SK-N-SH (cell line): Measurements from ENCODE around the gene IRX2. TPM values are rescaled to one million over a fixed set of nuclear protein-coding genes. Genes with fewer than 3 reads are reported as not detected.
A peak's percentile ranks its signal among the peaks of the same experiment; 100 is the strongest.

Source experiments
- CTCF ChIA-PET: fragments of 300-600, 350-600 bp; formaldehyde crosslinking; extraction: SDS; loops from one replicate; lab custom pipeline; 2021; lab: Yijun Ruan, JAX
- POLR2A ChIA-PET: fragments of 350-600 bp; sonication (Branson Sonifier 250); formaldehyde crosslinking; extraction: SDS; loops from one replicate; lab custom pipeline; 2020; ENCODE audit warnings: antibody characterized with exemption, inconsistent platforms; lab: Yijun Ruan, JAX
- DNase-seq: peaks from one replicate; pipeline ENCODE4 v3.0.0; 2012
- H2AFZ ChIP-seq: fragments of 200-600 bp; sonication (generic); 2 replicates; pipeline ENCODE4 v1.8.1; 2016; ENCODE audit warnings: antibody characterized with exemption, mild to moderate bottlenecking, low read depth
- H3F3A ChIP-seq: fragments of 200-600 bp; sonication (generic); replicated peaks from 2 replicates; pipeline ENCODE3; 2016; ENCODE audit warnings: antibody characterized with exemption, mild to moderate bottlenecking; ENCODE audit not compliant: insufficient read depth
- H3K27ac ChIP-seq, 2 experiments: fragments of 200-500 bp in 1 of 2; fragments of 200-600 bp in 1 of 2; sonication (Bioruptor generic) in 1 of 2; sonication (generic), shearing (Covaris generic) in 1 of 2; 2 replicates each; pipeline versions ENCODE4 v1.5.1 to v1.6.1; 2014 to 2016; ENCODE audit warnings: low read depth in 2 of 2, inconsistent platforms in 1 of 2, low read length in 1 of 2, mild to moderate bottlenecking in 1 of 2, mixed read lengths in 1 of 2
- H3K27me3 ChIP-seq: fragments of 200-600 bp; sonication (generic), shearing (Covaris generic); 2 replicates; pipeline ENCODE4 v1.6.1; 2016; ENCODE audit warnings: mixed run types; ENCODE audit not compliant: insufficient read depth
- H3K36me3 ChIP-seq, 2 experiments: fragments of 200-500 bp in 1 of 2; fragments of 200-600 bp in 1 of 2; sonication (Bioruptor generic) in 1 of 2; sonication (generic) in 1 of 2; replicated peaks in 1 of 2; 2 replicates each; pipeline versions ENCODE3 to v1.5.1; 2014 to 2016; ENCODE audit warnings: low read length in 1 of 2, mild to moderate bottlenecking in 1 of 2; ENCODE audit not compliant: insufficient read depth in 2 of 2, control insufficient read depth in 1 of 2
- H3K4me1 ChIP-seq, 2 experiments: fragments of 200-500 bp in 1 of 2; fragments of 200-600 bp in 1 of 2; sonication (Bioruptor generic) in 1 of 2; sonication (generic), shearing (Covaris generic) in 1 of 2; 2 replicates each; pipeline versions ENCODE4 v1.5.1 to v1.6.1; 2014 to 2016; ENCODE audit warnings: low read depth in 1 of 2, low read length in 1 of 2, mixed run types in 1 of 2; ENCODE audit not compliant: insufficient read depth in 2 of 2, control insufficient read depth in 1 of 2
- H3K4me2 ChIP-seq: fragments of 200-600 bp; sonication (generic), shearing (Covaris generic); 2 replicates; pipeline ENCODE4 v1.6.1; 2017; ENCODE audit warnings: mixed run types
- H3K4me3 ChIP-seq, 2 experiments: fragments of 200-500 bp in 1 of 2; fragments of 200-600 bp in 1 of 2; sonication (Bioruptor generic) in 1 of 2; sonication (generic), shearing (Covaris generic) in 1 of 2; 2 replicates each; pipeline versions ENCODE4 v1.5.1 to v1.8.1; 2014 to 2016; ENCODE audit warnings: low read depth in 2 of 2, inconsistent platforms in 1 of 2, low read length in 1 of 2, mild to moderate bottlenecking in 1 of 2, mixed read lengths in 1 of 2, moderate library complexity in 1 of 2
- H3K79me2 ChIP-seq: fragments of 200-600 bp; sonication (generic); 2 replicates; pipeline ENCODE4 v1.8.1; 2017; ENCODE audit warnings: mild to moderate bottlenecking; ENCODE audit not compliant: insufficient read depth
- H3K9ac ChIP-seq: fragments of 200-600 bp; sonication (generic); 2 replicates; pipeline ENCODE4 v1.6.1; 2017; ENCODE audit warnings: mixed run types
- H3K9me2 ChIP-seq: fragments of 200-600 bp; sonication (generic); 2 replicates; pipeline ENCODE4 v1.6.1; 2017; ENCODE audit warnings: mixed run types
- H3K9me3 ChIP-seq: fragments of 200-600 bp; sonication (generic); 2 replicates; pipeline ENCODE4 v1.6.1; 2017; ENCODE audit warnings: mixed run types, mild to moderate bottlenecking, moderate library complexity
- H4K20me1 ChIP-seq: fragments of 200-600 bp; sonication (generic); 2 replicates; pipeline ENCODE4 v1.6.1; 2017; ENCODE audit warnings: mild to moderate bottlenecking, mixed run types; ENCODE audit not compliant: insufficient read depth
- CHD2 ChIP-seq: fragments of 150-350 bp; IDR thresholded peaks from 2 replicates; pipeline ENCODE4 v1.6.1; 2018; ENCODE audit warnings: low read length; ENCODE audit not compliant: partially characterized antibody
- EP300 ChIP-seq, 2 experiments: IDR thresholded peaks; 2 replicates each; pipeline versions ENCODE4 v1.4.0 to v1.6.1; 2012; ENCODE audit warnings: borderline replicate concordance in 1 of 2, low read depth in 1 of 2, low read length in 1 of 2
- EZH2phosphoT487 ChIP-seq: fragments of 200-600 bp; sonication (generic); IDR thresholded peaks from 2 replicates; pipeline ENCODE4 v1.6.1; 2017; ENCODE audit warnings: low read depth, mixed run types, mild to moderate bottlenecking, antibody characterized with exemption, moderate library complexity, borderline replicate concordance
- FOSL2 ChIP-seq: IDR thresholded peaks from 2 replicates; pipeline ENCODE4 v1.4.0; 2012; ENCODE audit warnings: low read depth, mild to moderate bottlenecking, moderate library complexity, borderline replicate concordance
- FOXJ3 ChIP-seq: sonication (generic); formaldehyde crosslinking; IDR thresholded peaks from 2 replicates; pipeline ENCODE4 v1.5.1; 2020; ENCODE audit warnings: mild to moderate bottlenecking, missing genetic modification reagents
- FOXM1 ChIP-seq: IDR thresholded peaks from 2 replicates; pipeline ENCODE4 v1.4.0; 2012; ENCODE audit warnings: low read depth, mild to moderate bottlenecking
- GABPA ChIP-seq: IDR thresholded peaks from 2 replicates; pipeline ENCODE4 v1.4.0; 2012; ENCODE audit warnings: low read depth, mild to moderate bottlenecking
- GATA2 ChIP-seq: sonication (generic); formaldehyde crosslinking; IDR thresholded peaks from 2 replicates; pipeline ENCODE4 v1.5.0; 2020; ENCODE audit warnings: mild to moderate bottlenecking, missing genetic modification reagents
- MEF2A ChIP-seq: IDR thresholded peaks from 2 replicates; pipeline ENCODE4 v1.4.0; 2012; ENCODE audit warnings: low read depth, borderline replicate concordance
- MXI1 ChIP-seq: IDR thresholded peaks from 2 replicates; pipeline ENCODE4 v1.6.1; 2012; ENCODE audit warnings: mild to moderate bottlenecking, low read depth, low read length, improper control_type of control experiment
- NFIC ChIP-seq: IDR thresholded peaks from 2 replicates; pipeline ENCODE4 v1.4.0; 2012; ENCODE audit warnings: borderline replicate concordance
- RAD21 ChIP-seq: IDR thresholded peaks from 2 replicates; pipeline ENCODE4 v1.6.1; 2012; ENCODE audit warnings: mild to moderate bottlenecking, low read length
- RFX5 ChIP-seq: IDR thresholded peaks from 2 replicates; pipeline ENCODE4 v1.6.1; 2012; ENCODE audit warnings: mild to moderate bottlenecking, improper control_type of control experiment, low read length
- TAF1 ChIP-seq: IDR thresholded peaks from 2 replicates; pipeline ENCODE4 v1.6.1; 2012; ENCODE audit warnings: low read depth, mild to moderate bottlenecking, low read length, moderate library complexity, borderline replicate concordance
- YY1 ChIP-seq: IDR thresholded peaks from 2 replicates; pipeline ENCODE4 v1.4.0; 2012; ENCODE audit warnings: low read depth, mild to moderate bottlenecking
- WGBS: methylation state at CpG from one replicate; pipeline ENCODE4 v1.1.6; 2017; ENCODE audit warnings: low lambda C conversion rate; 5-methylcytosine and 5-hydroxymethylcytosine counted together
- polyA plus RNA-seq, 3 experiments: library from polyadenylated mRNA; depleted of rRNA; stranded (reverse); fragments of >200 nt; gene quantifications; 2 replicates each; pipeline ENCODE4 v1.2.3, GENCODE V29; 2012
- TF ChIP-seq, protein P1 (sequence below): IDR thresholded peaks from 2 replicates; pipeline ENCODE4 v1.4.0; 2012; ENCODE audit warnings: low read depth, borderline replicate concordance
- TF ChIP-seq, protein P2 (sequence below): fragments of 150-350 bp; IDR thresholded peaks from 2 replicates; pipeline ENCODE4 v1.6.1; 2017; ENCODE audit warnings: antibody characterized with exemption, low read length, low read depth, borderline replicate concordance
- TF ChIP-seq, protein P3 (sequence below): IDR thresholded peaks from 2 replicates; pipeline ENCODE4 v1.4.0; 2012; ENCODE audit warnings: low read depth, borderline replicate concordance
- TF ChIP-seq, protein P4 (sequence below): fragments of 150-350 bp; IDR thresholded peaks from 2 replicates; pipeline ENCODE4 v1.6.1; 2016; ENCODE audit warnings: mild to moderate bottlenecking, low read depth, low read length

The IRX2 gene
- polyA plus RNA-seq, 1 of the 3 experiments (the other 2 are of a cell fraction), result not detected

DNA sequence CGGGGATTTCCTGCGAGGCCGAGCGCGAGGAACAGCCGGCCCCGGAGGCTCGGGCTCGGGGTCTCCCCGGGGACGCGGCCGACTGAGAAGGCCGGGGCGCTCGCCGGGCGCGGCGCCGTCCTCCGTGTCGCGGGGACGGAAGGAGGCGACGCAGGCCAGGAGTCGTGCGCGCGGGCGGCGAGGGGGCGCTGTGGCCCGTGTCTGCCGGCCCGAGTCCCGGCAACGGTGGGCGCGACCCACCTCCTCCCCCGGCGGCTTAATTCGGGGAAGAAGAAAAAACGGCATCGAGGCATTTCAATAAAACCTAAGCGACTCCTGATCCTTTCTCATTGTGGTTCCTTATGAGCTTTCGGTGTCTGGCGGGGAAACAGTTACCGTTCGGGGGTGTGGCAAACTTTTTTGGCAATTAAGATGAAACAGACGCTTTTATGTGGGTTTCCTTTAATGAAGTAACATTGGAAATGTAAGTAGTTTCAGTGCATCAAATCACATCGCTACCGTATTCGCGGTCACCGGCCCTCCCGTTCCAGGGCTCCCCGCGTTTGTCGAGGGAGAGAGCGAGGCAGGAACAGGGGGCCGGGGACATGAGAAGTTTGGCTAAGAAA is 3.7 kb upstream of the IRX2 start:
- Histone ChIP-seq H3K4me2 (no peak overlapping the region), H3K9ac (no peak overlapping the region), H4K20me1 (no peaks in the 10 kb centered on the region), H3K4me1 (no peaks in the 10 kb centered on the region), H3K9me2 (no peaks in the 10 kb centered on the region), H2AFZ (no peak overlapping the region), H3K27me3 (peaks cover 83% of the 10 kb centered on the region), H3K36me3 (no peaks in the 10 kb centered on the region), H3K27ac (no peak overlapping the region), H3K79me2 (no peaks in the 10 kb centered on the region), H3F3A (no peaks in the 10 kb centered on the region), H3K4me3 (no peak overlapping the region), H3K9me3 (no peaks in the 10 kb centered on the region)
- POLR2A ChIA-PET, result no interaction called here
- 12% methylated on average over 37 of the region's 63 CpGs for WGBS
- peak; percentile 38 for DNase-seq
- no peak for TF ChIP-seq GATA2 (CRISPR knock-in tag)
- no peak for TF ChIP-seq MXI1
- no peak for TF ChIP-seq RAD21
- TF ChIP-seq, protein P1, sequence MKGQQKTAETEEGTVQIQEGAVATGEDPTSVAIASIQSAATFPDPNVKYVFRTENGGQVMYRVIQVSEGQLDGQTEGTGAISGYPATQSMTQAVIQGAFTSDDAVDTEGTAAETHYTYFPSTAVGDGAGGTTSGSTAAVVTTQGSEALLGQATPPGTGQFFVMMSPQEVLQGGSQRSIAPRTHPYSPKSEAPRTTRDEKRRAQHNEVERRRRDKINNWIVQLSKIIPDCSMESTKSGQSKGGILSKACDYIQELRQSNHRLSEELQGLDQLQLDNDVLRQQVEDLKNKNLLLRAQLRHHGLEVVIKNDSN, result no peak
- TF ChIP-seq FOXM1, result no peak
- TF ChIP-seq, protein P2, sequence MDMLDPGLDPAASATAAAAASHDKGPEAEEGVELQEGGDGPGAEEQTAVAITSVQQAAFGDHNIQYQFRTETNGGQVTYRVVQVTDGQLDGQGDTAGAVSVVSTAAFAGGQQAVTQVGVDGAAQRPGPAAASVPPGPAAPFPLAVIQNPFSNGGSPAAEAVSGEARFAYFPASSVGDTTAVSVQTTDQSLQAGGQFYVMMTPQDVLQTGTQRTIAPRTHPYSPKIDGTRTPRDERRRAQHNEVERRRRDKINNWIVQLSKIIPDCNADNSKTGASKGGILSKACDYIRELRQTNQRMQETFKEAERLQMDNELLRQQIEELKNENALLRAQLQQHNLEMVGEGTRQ, result no peak
- TF ChIP-seq FOXJ3 (CRISPR knock-in tag), result no peak
- TF ChIP-seq RFX5, result no peak
- TF ChIP-seq, protein P3, sequence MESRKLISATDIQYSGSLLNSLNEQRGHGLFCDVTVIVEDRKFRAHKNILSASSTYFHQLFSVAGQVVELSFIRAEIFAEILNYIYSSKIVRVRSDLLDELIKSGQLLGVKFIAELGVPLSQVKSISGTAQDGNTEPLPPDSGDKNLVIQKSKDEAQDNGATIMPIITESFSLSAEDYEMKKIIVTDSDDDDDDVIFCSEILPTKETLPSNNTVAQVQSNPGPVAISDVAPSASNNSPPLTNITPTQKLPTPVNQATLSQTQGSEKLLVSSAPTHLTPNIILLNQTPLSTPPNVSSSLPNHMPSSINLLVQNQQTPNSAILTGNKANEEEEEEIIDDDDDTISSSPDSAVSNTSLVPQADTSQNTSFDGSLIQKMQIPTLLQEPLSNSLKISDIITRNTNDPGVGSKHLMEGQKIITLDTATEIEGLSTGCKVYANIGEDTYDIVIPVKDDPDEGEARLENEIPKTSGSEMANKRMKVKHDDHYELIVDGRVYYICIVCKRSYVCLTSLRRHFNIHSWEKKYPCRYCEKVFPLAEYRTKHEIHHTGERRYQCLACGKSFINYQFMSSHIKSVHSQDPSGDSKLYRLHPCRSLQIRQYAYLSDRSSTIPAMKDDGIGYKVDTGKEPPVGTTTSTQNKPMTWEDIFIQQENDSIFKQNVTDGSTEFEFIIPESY, result no peak
- TF ChIP-seq CHD2, result no peak
- no peak; the same call in 1 of the 2 replicates for TF ChIP-seq EZH2phosphoT487
- TF ChIP-seq MEF2A, result no peak
- TF ChIP-seq FOSL2, result no peak
- TF ChIP-seq TAF1, result no peak
- TF ChIP-seq YY1, result no peak
- no peak for TF ChIP-seq NFIC
- no peak for TF ChIP-seq GABPA
- TF ChIP-seq, protein P4, sequence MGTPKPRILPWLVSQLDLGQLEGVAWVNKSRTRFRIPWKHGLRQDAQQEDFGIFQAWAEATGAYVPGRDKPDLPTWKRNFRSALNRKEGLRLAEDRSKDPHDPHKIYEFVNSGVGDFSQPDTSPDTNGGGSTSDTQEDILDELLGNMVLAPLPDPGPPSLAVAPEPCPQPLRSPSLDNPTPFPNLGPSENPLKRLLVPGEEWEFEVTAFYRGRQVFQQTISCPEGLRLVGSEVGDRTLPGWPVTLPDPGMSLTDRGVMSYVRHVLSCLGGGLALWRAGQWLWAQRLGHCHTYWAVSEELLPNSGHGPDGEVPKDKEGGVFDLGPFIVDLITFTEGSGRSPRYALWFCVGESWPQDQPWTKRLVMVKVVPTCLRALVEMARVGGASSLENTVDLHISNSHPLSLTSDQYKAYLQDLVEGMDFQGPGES, result no peak
- no peak for TF ChIP-seq EP300 (IDR thresholded peaks at IDR 0.05; ENCODE audit: borderline replicate concordance in 1 of 2, low read depth in 1 of 2, low read length in 1 of 2)
- CTCF ChIA-PET, result no interaction called here
